Epithelial cell of esophagus (primary cell): ENCODE results near the gene MRPL46.

Source experiments
- DNase-seq: peaks from one replicate; pipeline ENCODE4 v3.0.0; 2010; ENCODE audit warnings: low read depth
- H3K4me3 ChIP-seq: 2 replicates; pipeline ENCODE4 v1.5.1; 2011; ENCODE audit warnings: mild to moderate bottlenecking, low read length, control low read depth
- CTCF ChIP-seq: IDR thresholded peaks from 2 replicates; pipeline ENCODE4 v1.5.1; 2011; ENCODE audit warnings: low read depth, mild to moderate bottlenecking, low read length, control low read depth, inconsistent platforms; ENCODE audit not compliant: insufficient read depth; ENCODE audit errors: missing control alignments

MRPL46 gene

DNA sequence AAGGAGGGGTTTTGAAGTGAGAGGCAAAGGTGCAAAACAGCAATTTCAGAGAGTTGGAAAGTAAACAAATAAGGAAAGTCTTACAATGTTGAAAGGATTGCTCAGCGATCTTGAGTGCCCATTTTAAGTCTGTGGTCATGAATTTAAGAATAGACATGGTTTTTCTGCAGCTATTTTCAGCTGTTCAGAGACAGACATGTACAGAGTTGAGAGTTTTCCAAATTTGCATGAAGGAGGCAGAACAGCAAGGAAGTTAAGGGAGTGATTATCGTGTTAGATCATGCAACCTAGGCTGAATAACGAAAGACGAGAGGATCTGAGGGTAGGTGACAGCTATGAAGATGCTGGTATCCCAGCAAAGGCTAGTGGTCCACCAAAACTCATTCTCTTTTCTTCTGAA is 42.1 kb upstream of the MRPL46 start:
- H3K4me3 ChIP-seq = no peak overlapping the region
- no peak for DNase-seq
- TF ChIP-seq CTCF = no peak

- no peak for TF ChIP-seq CTCF
- H3K4me3 ChIP-seq = no peak overlapping the region
- no peak for DNase-seq
Measured at GRCh38 chr15:88506628-88507027, 39.4 kb upstream of the MRPL46 start.

GRCh38 chr15:88505721-88506120 is 38.5 kb upstream of the MRPL46 start:
- TF ChIP-seq CTCF = no peak
- no peak for DNase-seq
- H3K4me3 ChIP-seq = no peak overlapping the region

GRCh38 chr15:88504445-88504844 is 37.3 kb upstream of the MRPL46 start:
- no peak overlapping the region for H3K4me3 ChIP-seq
- DNase-seq = no peak
- no peak for TF ChIP-seq CTCF

DNA sequence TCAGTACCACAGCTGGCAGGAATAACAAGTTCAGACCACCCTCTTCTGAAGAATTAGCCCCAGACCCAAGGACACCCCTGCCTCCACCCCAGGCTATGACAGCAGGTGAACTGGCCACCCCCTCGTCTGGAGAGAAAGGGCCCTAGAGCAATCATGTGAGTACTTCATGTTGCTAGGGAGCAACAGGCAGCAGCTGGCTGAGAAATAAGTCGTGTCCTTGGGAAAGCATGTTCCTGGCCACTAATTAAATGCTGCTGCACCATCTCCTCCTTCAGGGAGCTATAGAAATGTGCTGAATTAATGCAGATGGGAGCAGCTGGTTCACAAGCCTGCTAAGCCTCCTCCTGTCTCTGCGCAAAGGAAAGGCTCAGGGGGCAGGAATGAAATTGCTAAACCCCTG is 31.8 kb upstream of the MRPL46 start:
- DNase-seq = no peak
- TF ChIP-seq CTCF = no peak
- no peak overlapping the region for H3K4me3 ChIP-seq

- DNase-seq = no peak
- no peak for TF ChIP-seq CTCF
- no peak overlapping the region for H3K4me3 ChIP-seq
Measured at GRCh38 chr15:88497109-88497765, 30.0 kb upstream of the MRPL46 start.

DNA sequence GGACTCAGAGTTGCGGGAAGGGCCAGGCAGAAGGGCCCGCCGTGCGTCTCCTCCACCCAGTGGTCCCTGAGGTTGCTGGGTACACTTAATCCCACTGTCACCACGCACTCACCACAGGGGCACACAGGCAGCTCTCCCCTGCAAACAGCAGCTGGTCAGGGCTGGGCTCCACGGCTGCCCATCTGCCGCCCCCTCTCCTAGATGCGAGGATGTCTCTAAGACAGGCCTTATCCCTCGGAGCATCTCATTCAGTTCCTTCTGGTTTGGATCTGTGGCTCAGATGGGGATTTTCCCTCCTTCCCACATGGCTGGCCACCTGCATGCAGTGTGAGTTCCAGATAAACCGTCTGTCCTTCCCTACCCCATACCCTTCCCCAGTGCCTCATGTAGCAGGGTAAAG is 26.7 kb upstream of the MRPL46 start:
- H3K4me3 ChIP-seq = no peak overlapping the region
- no peak for TF ChIP-seq CTCF
- DNase-seq = no peak
